Stimulated activated CD4-positive, alpha-beta T cell treated with anti-CD3 and anti-CD28 coated beads, Interleukin-4, amount 100 ng/mL, for 4 hours (primary cell): ENCODE measurements around the gene SELENOM.
"Not testable (repeated sequence)": the region's sequence is repeated elsewhere in the genome, so short reads cannot be mapped to it uniquely, and the experiment has no call there.

Experiments
- DNase-seq, 2 experiments: peaks; one replicate each; pipeline ENCODE4 v3.0.0-alpha.2; 2020

Gene SELENOM

GRCh38 chr22:31128156-31128555, 20.8 kb upstream of the SELENOM start:
- DNase-seq, result no peak

- no peak for DNase-seq
Measured at GRCh38 chr22:31127181-31127772, 19.9 kb upstream of the SELENOM start.

DNA sequence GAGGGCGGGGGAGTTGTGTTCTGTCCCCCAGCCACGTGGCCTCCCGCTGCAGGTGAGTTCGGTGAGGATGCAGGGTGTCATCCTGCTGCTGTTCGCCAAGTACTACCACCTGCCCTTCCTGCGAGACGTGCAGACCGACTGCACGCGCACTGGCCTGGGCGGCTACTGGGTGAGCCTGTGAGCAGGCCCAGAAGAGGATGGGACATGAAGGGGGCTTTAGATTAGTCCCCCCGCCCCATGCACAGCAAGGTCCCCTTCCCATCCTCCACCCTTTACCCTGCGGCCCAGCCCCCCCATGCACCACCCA, 19.5 kb upstream of the SELENOM start:
- no peak for DNase-seq

DNA sequence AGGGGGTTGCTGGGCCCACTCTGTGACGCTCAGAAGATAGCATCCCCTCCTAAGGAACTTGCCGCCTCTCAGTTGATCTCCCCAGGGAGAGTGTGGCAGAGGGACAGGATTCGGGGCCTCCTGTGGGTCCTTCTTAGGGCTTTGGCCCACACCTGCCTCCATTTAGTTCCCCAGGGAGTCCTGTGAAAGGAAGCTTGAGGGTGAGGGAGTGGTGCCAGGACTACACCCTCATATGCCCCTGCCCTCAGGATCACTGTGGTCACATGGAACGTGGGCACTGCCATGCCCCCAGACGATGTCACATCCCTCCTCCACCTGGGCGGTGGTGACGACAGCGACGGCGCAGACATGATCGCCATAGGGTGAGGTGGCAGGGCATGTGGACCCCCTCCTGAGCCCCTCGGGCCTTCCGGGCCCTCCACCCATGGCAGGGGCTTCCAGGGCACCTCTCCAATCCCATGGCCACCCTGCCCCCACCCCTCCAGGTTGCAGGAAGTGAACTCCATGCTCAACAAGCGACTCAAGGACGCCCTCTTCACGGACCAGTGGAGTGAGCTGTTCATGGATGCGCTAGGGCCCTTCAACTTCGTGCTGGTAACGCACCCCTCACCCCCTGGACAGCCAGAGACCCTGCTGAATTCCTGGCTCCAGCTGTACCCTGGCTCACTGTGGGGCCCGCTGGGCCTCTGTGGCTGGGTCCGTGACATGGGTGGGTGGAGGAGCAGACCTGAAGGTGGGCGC, 18.9 kb upstream of the SELENOM start:
- DNase-seq, result no peak

- DNase-seq, result no peak
Measured at GRCh38 chr22:31125521-31126117, 18.3 kb upstream of the SELENOM start.

DNA sequence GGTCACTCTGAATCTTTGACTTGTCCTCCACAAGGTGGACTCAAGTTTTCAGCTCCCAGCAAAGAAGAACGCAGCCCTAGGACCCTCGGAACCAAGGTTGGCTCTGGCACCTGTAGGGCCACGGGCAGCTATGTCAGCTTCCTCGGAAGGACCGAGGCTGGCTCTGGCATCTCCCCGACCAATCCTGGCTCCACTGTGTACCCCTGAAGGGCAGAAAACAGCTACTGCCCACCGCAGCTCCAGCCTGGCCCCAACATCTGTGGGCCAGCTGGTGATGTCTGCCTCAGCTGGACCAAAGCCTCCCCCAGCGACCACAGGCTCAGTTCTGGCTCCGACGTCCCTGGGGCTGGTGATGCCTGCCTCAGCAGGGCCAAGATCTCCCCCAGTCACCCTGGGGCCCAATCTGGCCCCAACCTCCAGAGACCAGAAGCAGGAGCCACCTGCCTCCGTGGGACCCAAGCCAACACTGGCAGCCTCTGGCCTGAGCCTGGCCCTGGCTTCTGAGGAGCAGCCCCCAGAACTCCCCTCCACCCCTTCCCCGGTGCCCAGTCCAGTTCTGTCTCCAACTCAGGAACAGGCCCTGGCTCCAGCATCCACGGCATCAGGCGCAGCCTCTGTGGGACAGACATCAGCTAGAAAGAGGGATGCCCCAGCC, 17.6 kb upstream of the SELENOM start:
- DNase-seq, result no peak

GRCh38 chr22:31124290-31124689, 16.9 kb upstream of the SELENOM start:
- no peak for DNase-seq

- no peak for DNase-seq
Measured at GRCh38 chr22:31123292-31123602, 15.9 kb upstream of the SELENOM start.

DNA sequence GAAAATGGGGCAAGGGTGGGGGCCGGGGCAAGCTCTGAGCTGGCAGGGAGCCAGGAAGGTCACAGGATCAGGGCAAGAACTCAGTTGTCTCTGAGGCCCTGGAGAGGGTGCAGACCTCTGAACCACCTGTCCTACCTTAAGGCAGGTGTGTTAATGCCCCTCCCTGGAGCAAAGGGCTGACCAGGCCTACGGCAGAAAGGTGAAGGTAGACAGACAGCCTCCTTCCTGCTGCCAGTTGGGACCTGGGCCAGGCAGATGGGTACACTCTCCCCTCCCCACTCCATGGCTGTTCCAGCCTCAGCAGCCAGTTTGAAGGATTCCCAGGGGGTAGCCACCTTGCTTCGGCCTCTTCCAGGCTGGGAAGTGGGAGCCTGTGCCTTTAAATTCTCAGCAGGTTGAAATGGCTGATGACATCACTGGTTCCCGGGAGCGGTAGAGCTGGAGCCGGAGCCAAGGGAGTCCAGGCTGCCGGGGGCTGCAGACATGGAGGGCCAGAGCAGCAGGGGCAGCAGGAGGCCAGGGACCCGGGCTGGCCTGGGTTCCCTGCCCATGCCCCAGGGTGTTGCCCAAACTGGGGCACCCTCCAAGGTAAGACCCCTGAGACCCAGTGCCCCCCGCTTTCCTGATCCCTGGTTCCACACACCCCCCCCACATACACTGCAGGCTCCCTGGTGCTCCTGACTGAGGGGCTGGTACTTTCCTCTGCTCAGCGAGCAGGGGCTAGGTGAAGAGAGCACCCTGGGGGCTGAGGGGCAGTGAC, 15.3 kb upstream of the SELENOM start, which contains the start of gene INPP5J:
Gene INPP5J (plus strand): TSS at position 435 of the 760 bp plus-strand sequence. CDS start 49 bp downstream, at position 484.
- DNase-seq, result no peak

GRCh38 chr22:31122196-31122531, 14.8 kb upstream of the SELENOM start:
- DNase-seq, result no peak

DNA sequence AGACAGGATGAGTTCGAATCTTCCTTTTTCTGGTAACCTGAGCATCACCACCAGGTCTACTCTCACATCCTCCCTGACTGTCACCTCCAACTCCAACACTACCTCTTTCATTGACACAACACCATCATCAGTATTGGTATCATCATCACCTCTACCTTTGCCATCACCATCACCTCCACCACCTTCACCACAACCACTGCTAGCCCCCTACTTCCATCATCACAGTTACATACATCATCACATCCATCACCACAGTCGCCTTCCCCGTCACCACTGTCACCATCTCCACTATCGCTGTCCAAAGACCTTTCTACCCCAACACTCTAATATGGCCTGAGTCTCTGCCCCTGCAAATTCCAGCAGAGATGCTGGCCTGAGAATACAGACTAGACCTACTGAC, 14.0 kb upstream of the SELENOM start:
- no peak for DNase-seq

GRCh38 chr22:31120642-31121041, 13.3 kb upstream of the SELENOM start:
- no peak for DNase-seq

GRCh38 chr22:31120230-31120629, 12.9 kb upstream of the SELENOM start:
- DNase-seq, result no peak

DNA sequence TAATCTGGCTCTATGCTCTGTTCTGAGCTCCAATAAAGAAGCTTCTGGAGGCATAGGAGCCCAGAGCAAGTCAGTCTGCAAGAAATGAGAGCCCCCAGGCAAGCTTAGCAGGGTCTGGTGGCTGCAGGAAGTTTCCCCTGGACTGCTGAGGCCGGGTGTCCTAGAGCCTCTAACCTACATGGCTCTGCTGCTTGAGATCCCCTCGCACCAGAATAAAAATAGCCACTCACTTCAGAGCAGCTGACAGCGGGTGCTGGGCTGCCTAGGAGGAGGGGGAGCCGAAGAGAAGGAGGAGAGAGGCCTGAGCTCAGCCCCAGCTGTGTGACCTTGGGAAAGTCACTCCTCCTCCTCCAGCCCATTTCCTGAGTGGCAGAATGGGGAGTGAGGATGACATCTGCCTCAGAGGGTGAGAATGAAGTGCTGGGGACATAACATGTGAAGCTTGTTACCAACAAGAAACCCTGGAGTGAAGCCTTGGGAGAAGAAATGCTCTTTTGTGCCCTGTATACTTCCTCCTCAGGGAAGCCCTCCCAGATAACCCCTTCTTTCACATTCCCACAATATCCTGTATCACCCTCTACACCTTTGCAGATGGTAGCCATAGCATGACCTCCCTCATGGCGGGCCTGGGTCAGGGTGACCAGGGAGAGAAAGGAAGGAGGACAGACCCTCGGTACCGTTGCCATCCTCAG, 11.8 kb upstream of the SELENOM start:
- no peak for DNase-seq

DNA sequence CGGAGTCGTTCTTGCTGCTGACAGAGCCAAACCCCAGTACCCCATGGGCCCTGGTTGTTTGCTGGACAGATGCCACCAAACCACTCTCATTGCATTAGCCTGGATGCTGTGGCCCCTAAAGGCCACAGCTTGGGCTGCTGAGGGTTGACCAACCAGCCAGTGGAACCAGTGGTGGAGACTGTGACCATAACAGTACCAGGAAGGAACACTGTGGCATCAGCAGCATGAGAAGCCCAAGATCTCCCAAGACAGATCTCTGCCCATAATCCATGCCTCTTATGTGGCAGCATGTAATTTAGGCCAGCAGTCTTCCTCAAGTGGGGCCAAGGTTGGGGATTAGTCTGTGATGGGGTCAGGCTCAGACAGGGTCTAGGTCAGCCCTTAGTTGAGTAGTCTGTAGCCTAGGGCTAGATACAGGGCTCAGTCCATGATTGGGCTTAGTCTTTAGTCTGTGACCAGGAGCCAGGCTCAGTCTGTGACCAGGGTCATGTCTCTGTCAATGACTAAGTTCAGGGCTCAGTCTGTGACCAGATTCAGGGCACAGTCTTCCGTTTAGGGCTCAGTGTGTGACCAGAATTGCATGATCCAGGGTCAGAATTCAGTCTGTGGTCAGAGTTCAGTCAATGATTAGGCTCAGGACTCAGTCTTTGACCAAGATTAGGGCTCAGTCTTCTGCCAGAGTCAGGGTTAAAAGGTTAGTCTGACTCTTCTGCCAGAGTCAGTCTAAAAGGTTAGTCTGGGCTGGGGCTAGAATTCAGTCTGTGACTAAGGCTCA, 10.9 kb upstream of the SELENOM start:
- no peak for DNase-seq

- DNase-seq, result not testable (repeated sequence)
Measured at GRCh38 chr22:31112547-31113091, 5.3 kb upstream of the SELENOM start.

DNA sequence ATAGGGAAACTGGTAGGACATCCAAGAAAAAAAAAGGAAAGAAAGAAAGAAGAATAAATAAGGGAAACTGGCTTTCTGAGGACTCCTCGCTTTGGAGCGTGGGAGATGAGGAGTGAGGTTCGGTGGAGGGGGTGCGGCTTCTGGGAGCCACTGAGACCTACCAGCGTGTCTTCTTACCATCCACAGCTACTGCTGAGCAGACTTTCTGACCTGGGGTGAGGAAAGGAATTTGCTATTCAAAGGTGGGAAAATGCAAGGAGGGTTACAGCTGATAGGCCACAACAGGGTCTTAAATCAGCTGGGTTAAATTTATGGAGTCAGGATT, 488 bp upstream of the SELENOM start:
- DNase-seq, result no peak

DNA sequence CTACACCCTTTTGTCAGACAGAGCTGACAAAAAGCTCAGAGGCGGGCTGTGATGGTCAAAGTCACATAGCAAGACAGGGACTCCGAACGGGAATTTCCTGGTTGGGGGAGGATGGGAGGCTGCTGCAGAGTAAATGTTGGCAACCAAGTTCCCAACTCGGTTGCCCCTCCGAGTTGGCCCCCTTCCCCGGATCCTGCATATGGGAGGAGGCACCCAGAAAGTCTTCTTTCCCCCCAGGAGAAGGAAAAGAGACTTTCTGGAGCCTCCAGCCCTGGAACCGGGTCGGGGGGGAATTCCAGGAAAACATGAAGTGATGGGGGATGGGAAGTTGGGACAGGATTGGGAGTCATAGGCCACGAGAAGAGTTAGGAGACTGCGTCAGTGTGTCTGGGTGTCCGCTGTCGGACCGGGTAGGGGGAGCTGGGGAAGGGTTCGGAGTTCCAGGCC, 614 bp downstream of the SELENOM start:
- DNase-seq, result no peak

GRCh38 chr22:31106001-31106571, 1.3 kb downstream of the SELENOM start:
- no peak for DNase-seq

GRCh38 chr22:31105282-31105929, 2.0 kb downstream of the SELENOM start:
- no peak for DNase-seq

DNA sequence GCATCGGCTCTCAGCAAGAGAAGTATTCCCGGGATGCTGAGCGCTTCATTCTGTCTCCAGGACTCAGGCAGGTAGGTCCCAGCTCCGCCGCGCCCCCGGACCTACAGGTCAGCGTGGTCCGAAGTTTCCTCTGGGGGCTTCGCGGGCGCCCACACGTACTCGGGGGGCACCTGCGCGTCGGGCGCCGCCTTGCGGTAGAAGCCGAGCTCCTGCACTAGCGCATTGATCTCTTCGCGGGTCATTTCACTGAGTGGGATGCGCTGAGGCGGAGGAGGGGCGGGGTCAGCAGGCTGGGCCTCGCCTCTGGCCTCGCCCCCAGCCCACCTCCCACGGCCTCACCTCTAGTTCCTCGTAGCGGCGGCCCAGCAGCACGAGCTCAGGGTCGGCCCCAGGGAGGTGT, 2.5 kb downstream of the SELENOM start:
- no peak for DNase-seq
